Astrocyte of the hippocampus (primary cell): ENCODE results near the gene CTNNAL1.
"Not testable (repeated sequence)": the region's sequence is repeated elsewhere in the genome, so short reads cannot be mapped to it uniquely, and the experiment has no call there.

ENCODE experiments used
- DNase-seq: peaks from one replicate; pipeline ENCODE4 v3.0.0; 2011; ENCODE audit warnings: low read depth, low spot score

Gene CTNNAL1

DNA sequence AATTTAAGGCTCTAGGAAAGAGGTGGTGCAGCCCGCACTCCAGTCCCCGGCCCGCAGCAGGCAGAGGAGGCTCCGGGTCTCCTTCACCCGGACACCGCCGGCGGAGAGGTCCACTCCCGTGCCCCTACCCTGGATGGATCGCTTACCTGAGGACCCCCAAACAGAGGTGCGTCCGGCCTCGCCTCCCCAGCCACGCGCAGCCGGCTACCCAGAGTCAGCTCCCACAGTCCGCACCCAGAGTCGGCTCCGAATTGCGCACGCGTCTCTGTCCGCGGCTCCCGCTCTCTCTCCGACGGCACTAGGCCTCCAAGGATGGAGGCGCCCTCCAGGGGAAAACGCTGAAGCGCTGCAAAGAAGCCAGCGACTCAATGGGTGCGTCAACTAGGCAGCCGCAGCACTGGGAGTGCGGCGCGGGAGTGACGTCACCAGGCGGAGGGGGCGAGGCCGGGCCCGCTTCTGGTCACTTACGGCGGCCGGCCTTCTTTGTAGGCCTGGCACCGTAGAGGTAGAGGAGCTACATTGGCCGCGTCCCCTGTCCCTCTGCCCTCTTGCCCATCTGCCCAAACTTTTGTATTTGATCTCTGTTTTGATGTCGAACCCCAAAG, 79.5 kb downstream of the CTNNAL1 start, which contains the start of gene ELP1:
ELP1 (minus strand) TSS at position 407 of the 605 bp plus-strand sequence. CDS start 2,978 bp downstream, outside the sequence.
- DNase-seq = peak; percentile 97

DNA sequence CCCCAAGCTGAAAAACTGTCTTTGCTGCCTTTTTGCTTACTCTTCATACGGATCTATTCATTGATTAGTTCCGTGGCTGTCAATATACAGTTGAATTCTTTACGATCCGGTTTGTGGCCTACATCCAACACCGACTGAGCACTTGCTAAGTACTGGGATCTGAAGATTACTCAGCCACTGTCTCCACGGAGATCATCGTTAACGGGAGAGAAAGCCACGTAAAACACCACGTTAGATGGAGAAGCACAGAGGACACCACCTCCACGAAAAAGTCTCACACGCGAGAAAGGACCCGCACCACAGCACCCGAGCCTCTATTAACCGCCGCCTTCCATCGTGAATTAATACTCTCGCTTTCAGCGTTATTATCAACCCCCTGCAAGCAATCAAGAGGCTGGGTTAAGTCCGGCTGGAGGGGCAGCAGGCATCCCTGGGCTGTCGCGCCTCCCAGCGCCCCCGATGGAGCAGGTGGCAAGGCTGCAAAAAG, 80.0 kb downstream of the CTNNAL1 start:
- no peak for DNase-seq

GRCh38 chr9:108928386-108928785, 84.9 kb downstream of the CTNNAL1 start:
- no peak for DNase-seq

DNA sequence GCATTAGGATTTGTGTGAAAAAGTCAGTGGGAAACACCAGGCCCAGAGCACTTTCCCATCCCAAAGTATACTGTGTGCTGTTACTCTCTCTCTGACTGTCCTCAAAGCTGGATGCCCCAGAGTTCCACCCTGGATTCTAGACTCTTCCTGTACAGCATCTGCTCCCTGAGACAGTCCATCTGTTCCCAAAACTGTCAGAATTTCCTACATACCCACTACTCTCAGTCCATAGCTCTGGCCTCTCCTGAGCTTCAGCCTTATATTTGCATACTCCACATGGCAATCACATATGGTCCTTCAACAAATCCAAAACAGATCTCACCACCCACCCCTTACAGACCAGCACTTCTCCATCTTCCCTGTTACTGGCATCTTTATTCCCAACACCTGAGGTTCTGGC, 88.8 kb downstream of the CTNNAL1 start:
- no peak for DNase-seq

DNA sequence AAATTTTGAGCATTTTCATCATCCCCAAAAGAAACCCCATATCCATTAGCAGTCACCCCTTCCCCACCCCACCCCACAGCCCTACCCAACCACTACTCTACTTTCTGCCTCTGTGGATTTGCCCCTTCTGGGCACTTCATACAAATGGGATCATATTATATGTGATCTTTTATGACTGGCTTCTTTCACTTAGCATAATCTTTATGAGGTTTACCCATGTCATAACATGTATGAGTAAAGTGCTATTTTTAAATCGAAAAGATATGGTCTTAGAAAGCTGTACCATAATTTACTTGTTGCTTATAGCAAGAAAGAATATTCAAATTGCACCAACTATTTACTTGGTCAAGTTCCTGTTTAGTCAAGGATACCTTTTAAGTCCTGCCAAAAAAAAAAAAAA, 92.1 kb downstream of the CTNNAL1 start:
- DNase-seq = no peak

DNA sequence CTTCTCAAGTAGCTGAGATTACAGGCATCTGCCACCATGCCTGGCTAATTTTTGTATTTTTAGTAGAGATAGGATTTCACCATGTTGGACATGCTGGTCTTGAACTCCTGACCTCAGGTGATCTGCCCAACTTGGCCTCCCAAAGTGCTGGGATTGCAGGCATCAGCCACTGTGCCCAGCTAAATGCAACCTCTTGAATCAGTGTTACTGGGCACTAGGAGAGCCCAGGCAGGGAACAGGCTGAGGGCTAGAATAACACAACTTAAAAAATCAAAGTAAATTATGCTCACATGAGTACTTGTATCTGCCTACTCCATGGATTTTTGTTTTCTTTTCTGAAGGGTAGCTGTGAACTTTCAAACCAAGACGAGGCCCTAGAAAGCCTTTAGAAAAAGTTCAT, 92.9 kb downstream of the CTNNAL1 start:
- DNase-seq = not testable (repeated sequence)

- DNase-seq = no peak
These were observed 93.8 kb downstream of the CTNNAL1 start for GRCh38 chr9:108919517-108919916.

DNA sequence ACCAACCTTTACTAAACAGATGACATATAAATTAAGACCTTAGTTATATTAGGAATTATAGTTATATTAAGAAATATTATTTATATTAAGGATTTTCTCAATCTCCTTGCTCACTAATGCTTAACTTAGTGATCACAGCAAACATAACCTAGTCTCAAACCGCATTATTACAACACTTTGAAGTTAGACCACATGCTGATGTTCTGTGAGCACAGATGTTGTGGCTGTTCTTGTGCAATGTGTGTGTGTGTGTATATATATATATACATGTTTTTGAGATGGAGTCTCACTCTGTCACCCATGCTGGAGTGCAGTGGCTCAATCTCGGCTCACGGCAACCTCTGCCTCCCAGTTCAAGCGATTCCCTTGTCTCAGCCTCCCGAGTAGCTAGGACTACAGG, 99.9 kb downstream of the CTNNAL1 start:
- DNase-seq = no peak

DNA sequence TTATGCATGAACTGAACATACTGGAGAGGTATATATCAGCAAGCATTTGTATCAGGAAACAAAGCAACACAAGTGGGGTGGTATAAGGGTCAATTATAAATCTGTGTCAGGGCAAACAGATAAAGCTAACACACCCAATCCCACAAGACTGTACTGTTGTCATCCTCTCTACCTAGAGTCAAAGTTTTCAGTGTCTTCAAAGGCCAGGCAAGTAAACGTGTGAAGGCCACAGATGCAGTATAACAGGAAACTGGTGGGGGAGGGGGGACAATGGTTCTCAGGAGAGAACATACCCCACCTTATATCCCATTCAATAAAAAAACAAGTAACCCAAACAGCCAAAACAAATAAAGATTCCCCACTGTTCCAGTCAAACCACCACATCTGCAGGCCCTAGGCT, 101.5 kb downstream of the CTNNAL1 start:
- no peak for DNase-seq

GRCh38 chr9:108910914-108911313, 102.4 kb downstream of the CTNNAL1 start:
- no peak for DNase-seq

DNA sequence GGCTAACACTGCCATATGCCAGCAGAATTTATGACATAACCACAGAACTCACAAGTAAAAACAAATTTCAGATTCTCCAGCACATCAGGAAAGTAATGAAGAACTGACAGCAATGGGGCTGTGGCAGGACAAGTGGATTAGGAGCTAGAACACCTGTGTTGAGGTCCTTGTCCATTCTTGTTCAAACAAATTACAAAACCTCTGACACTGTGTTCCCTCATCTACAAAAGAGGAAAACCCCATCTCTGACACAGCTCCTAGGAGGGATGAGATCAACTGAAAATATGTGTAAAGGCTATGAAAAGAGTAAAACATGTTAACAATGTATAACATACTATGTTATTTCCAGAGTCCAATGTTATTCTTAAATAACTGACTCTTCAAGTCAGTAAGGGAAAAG, 102.9 kb downstream of the CTNNAL1 start:
- no peak for DNase-seq

DNA sequence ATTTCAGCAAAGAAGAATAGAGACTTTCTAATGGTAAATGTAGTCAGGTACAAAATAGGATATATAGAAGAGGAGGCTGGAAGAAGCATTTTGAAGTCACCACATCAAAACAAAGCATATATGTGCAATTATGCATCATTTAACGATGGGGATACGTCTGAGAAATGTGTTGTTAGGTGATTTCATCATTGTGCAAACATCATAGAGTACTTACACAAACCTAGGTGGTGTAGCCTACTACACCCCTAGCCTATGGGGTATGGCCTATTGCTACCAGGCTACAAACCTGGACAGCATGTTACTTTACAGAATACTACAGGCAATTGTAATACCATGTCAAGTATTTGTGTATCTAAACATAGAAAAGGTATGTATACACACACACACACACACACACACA, 107.8 kb downstream of the CTNNAL1 start:
- DNase-seq = no peak

GRCh38 chr9:108904161-108904560, 109.1 kb downstream of the CTNNAL1 start:
- no peak for DNase-seq

DNA sequence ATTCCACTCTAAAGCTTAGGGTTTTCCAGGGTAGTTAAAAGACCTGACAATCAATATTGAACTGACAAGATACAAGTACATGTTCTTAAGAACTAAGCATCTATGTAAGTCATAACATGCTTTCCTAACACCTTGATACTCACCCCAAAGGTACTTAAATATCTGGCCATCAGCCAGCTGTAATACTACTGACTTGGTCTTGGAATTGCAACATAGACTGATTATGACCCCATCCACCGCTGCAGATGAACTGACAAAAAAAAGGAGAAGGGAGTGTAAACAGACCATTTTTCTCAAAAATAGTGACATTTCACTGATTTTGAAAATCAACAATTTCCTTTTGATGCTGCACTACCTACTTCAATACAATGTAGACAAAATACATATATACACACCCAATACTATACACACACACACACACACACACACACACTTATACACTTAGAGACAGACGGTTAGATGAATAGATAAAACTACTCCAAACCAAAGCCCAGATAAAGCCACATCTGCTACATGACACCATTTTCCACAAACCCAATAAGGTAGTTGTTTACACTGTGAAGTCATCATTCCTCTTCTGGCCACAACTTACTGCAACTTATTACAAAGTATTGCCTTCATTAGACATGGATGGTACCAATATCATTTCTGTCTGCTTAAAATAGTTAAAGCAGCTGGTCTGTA, 109.7 kb downstream of the CTNNAL1 start:
- no peak for DNase-seq

- DNase-seq = no peak
These were observed 113.1 kb downstream of the CTNNAL1 start for GRCh38 chr9:108900176-108900575.

DNA sequence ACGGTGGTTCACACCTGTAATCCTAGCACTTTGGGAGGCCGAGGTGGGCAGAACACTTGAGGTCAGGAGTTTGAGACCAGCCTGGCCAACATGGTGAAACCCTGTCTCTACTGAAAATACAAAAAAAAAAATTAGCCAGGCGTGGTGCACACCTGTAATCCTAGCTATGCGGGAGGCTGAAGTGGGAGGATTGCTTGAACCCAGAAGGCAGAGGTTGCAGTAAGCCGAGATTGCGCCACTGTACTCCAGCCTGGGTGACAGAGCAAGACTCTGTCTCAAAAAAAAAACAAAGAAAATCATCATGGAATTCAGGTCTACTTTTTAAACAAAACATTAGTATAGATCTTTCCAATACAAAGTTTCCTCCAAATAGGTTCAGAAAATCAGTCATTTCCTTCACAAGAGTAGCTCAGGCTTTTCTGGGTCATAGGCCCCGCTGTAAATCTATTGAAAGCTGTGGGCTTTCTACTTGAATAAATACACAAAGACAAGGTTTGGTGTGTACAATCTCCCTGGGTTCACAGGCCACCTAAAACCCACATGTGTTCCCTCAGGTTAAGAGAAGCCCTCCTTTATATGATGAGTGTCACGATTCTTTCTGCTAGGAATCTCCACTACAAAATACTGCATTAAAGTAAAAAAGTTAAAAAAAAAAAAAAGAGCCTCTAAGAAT, 114.1 kb downstream of the CTNNAL1 start:
- DNase-seq = not testable (repeated sequence)

GRCh38 chr9:108897324-108898096, 115.8 kb downstream of the CTNNAL1 start:
- DNase-seq = no peak

DNA sequence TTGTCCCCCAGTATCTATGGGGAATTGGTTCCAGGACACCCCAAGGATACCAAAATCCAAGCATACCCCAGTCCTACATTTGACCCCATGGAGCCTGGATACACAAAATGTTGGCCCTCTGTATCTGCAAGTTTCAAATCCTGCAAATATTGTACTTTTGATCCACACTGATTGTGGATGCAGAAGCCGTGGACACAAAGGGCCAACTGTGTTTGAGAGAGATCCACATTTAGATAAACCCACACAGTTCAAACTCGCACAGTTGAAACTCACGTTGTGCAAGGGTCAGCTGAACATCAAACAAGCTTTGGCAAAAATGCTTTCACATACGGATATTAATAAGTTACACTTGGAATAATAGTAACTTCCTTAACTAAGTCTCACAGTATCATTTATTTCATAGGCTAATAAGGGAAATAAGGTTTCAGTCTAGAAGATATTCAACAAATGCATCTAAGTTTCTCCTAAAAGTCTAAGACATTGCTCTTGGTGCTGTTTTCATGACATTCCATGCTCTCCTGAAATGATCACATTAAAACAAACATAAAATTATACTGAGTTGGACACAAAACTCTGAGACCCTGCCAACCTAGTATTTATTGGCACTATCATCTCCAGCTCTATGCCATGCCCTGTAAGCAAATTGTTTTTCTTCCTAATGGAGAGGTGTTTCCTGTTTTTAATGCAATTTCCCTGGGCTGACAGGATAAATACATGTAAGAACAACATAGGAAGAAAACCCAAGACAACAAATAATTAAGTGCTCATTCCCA, 118.9 kb downstream of the CTNNAL1 start:
- DNase-seq = no peak
